Naive thymus-derived CD8-positive, alpha-beta T cell (primary cell): Measurements from ENCODE around the gene TBC1D22A. TPM values are rescaled to one million over a fixed set of nuclear protein-coding genes. Genes with fewer than 3 reads are reported as not detected.

Experiments used
- ATAC-seq, 2 donors: fragments of 150-1000 bp; cut with Tn5 transposase in 1 of 2; sonication (Bioruptor Pico), chemical (Tn5 transposase) in 1 of 2; 1 replicate in 1 of 2; 2 replicates in 1 of 2; pipeline ENCODE4 v1.10.0; 2021; ENCODE audit warnings: mild to moderate bottlenecking in 2 of 2, moderate library complexity in 2 of 2
- POLR2A ChIA-PET: fragments of 350-600 bp; sonication (Branson Sonifier 250); formaldehyde crosslinking; loops from one replicate; lab custom pipeline; 2021; ENCODE audit warnings: antibody characterized with exemption; lab: Charles Lee
- DNase-seq, 10 donors: peaks; one replicate each; pipeline versions ENCODE4 v3.0.0 to v3.0.0-alpha.2; 2020 to 2022
- H3K27ac Mint-ChIP-seq, 10 donors: one replicate each; pipeline ENCODE4 v1.8.0; 2020 to 2022; ENCODE audit warnings: mild to moderate bottlenecking in 10 of 10, mixed read lengths in 10 of 10, moderate library complexity in 4 of 10, inconsistent platforms in 1 of 10
- H3K27me3 Mint-ChIP-seq, 5 donors: one replicate each; pipeline ENCODE4 v1.8.0; 2021 to 2022; ENCODE audit warnings: mixed read lengths in 5 of 5
- H3K36me3 Mint-ChIP-seq, 3 donors: one replicate each; pipeline ENCODE4 v1.8.0; 2020 to 2022; ENCODE audit warnings: mixed read lengths in 3 of 3, mild to moderate bottlenecking in 2 of 3, inconsistent platforms in 1 of 3
- H3K4me1 Mint-ChIP-seq, 4 donors: one replicate each; pipeline ENCODE4 v1.8.0; 2021 to 2022; ENCODE audit warnings: mixed read lengths in 4 of 4
- H3K4me3 Mint-ChIP-seq, 10 donors: one replicate each; pipeline ENCODE4 v1.8.0; 2020 to 2022; ENCODE audit warnings: mild to moderate bottlenecking in 10 of 10, mixed read lengths in 10 of 10, moderate library complexity in 6 of 10, inconsistent platforms in 1 of 10
- H3K9me3 Mint-ChIP-seq, 9 donors: one replicate each; pipeline ENCODE4 v1.8.0; 2020 to 2022; ENCODE audit warnings: mixed read lengths in 9 of 9, mild to moderate bottlenecking in 3 of 9, inconsistent platforms in 1 of 9, moderate library complexity in 1 of 9
- polyA plus RNA-seq, 3 donors: library from polyadenylated mRNA; unstranded; fragments of 300-500 nt; fragmentation: Illumina TruSeq; gene quantifications; one replicate each; pipeline ENCODE4 v1.2.3, GENCODE V29; 2021
- total RNA-seq, 8 experiments: library from RNA in 2 of 8; stranded (reverse) in 2 of 8; gene quantifications; one replicate each; pipeline ENCODE4 v1.2.3 and lab custom pipeline; 2021 to 2026

The TBC1D22A gene
- total RNA-seq (10 to 100 TPM; 51.2 to 57.2 TPM), polyA plus RNA-seq (10 to 100 TPM; 23.0 to 24.6 (median 23.3) TPM), total RNA-seq (lab: John Stamatoyannopoulos, UW) (37.8 to 94.5 (median 56.4) reads per million in 6 experiments)

GRCh38 chr22:46762238-46763050 lies at the start of gene TBC1D22A:
TSS of gene TBC1D22A (plus strand) at chr22:46762650. CDS start at chr22:46762787, 137 bp downstream.
- POLR2A ChIA-PET = interaction anchor here (0.6 to 8.8 kb wide), 26 partner anchors 8 to 726 kb away, joined by 3 to 151 read pairs (median 6); partner anchors contain the start of gene CERK
- H3K27me3 Mint-ChIP-seq = no peaks in the 10 kb centered on the region
- H3K9me3 Mint-ChIP-seq = no peaks in the 10 kb centered on the region
- H3K27ac Mint-ChIP-seq = peak within 1 kb of the TSS; percentile 98 to 100 (median 100)
- DNase-seq = peak; percentile 90 to 96 (median 94)
- H3K4me1 Mint-ChIP-seq = peaks cover 39 to 71% (median 66%) of the 10 kb centered on the region in 4 donors
- H3K4me3 Mint-ChIP-seq = peak within 1 kb of the TSS; percentile 95 to 100 (median 98)
- peaks cover 0 to 22% (median 0%) of the 10 kb centered on the region in 3 donors for H3K36me3 Mint-ChIP-seq
- peak; percentile 87 to 94 for ATAC-seq

GRCh38 chr22:46714550-46714949 lies 47.9 kb upstream of the TBC1D22A start:
- no peak for DNase-seq
- no peak overlapping the region for H3K4me3 Mint-ChIP-seq
- H3K9me3 Mint-ChIP-seq = no peaks in the 10 kb centered on the region
- POLR2A ChIA-PET = no interaction called here
- ATAC-seq = no peak
- H3K27ac Mint-ChIP-seq = peak overlapping the region in 3 of 10 donors; percentile 3 to 37 (median 6)
- H3K36me3 Mint-ChIP-seq = peaks cover 5 to 90% (median 22%) of the 10 kb centered on the region in 3 donors
- H3K27me3 Mint-ChIP-seq = no peaks in the 10 kb centered on the region
- peaks cover 7 to 10% (median 8%) of the 10 kb centered on the region in 4 donors for H3K4me1 Mint-ChIP-seq

- Mint-ChIP-seq H3K36me3 (peaks cover 5 to 81% (median 13%) of the 10 kb centered on the region in 3 donors), H3K27ac (peak overlapping the region in 2 of 10 donors; percentile 31 to 43)
These were observed 42.5 kb upstream of the TBC1D22A start for GRCh38 chr22:46719921-46720320.

GRCh38 chr22:46721501-46722085 lies 40.9 kb upstream of the TBC1D22A start:
- peaks cover 10 to 41% (median 17%) of the 10 kb centered on the region in 4 donors for H3K4me1 Mint-ChIP-seq
- no peaks in the 10 kb centered on the region for H3K27me3 Mint-ChIP-seq
- ATAC-seq (no peak), DNase-seq (no peak)
- no peaks in the 10 kb centered on the region for H3K9me3 Mint-ChIP-seq
- peaks cover 5 to 78% (median 12%) of the 10 kb centered on the region in 3 donors for H3K36me3 Mint-ChIP-seq
- no peak overlapping the region for H3K4me3 Mint-ChIP-seq
- peak overlapping the region in 6 of 10 donors; percentile 22 to 51 (median 36) for H3K27ac Mint-ChIP-seq
- POLR2A ChIA-PET = interaction anchor here (0.6 to 2.1 kb wide), 3 partner anchors 15 to 828 kb away, joined by 3 to 7 read pairs (median 3); no protein-coding TSS in a partner anchor

More at GRCh38 chr22:46719921-46720320, 42.5 kb upstream of the TBC1D22A start:
- no peak for ATAC-seq
- peaks cover 11 to 32% (median 14%) of the 10 kb centered on the region in 4 donors for H3K4me1 Mint-ChIP-seq
- H3K27me3 Mint-ChIP-seq = no peaks in the 10 kb centered on the region
- H3K4me3 Mint-ChIP-seq = no peak overlapping the region
- H3K9me3 Mint-ChIP-seq = no peaks in the 10 kb centered on the region
- DNase-seq = peak in 1 of 10 donors; percentile 38
- POLR2A ChIA-PET = no interaction called here

- H3K9me3 Mint-ChIP-seq = no peaks in the 10 kb centered on the region
- peaks cover 14 to 60% (median 27%) of the 10 kb centered on the region in 4 donors for H3K4me1 Mint-ChIP-seq
- H3K27ac Mint-ChIP-seq = peak overlapping the region in 5 of 10 donors; percentile 4 to 91 (median 66)
- peaks cover 5 to 70% (median 8%) of the 10 kb centered on the region in 3 donors for H3K36me3 Mint-ChIP-seq
- POLR2A ChIA-PET = interaction anchor here (0.6 to 2.1 kb wide), 2 partner anchors 38 to 135 kb away, joined by 4 to 5 read pairs; partner anchors contain the start of gene TBC1D22A
- no peaks in the 10 kb centered on the region for H3K27me3 Mint-ChIP-seq
- no peak overlapping the region for H3K4me3 Mint-ChIP-seq
- ATAC-seq (no peak), DNase-seq (no peak)
These were observed 38.6 kb upstream of the TBC1D22A start for GRCh38 chr22:46723882-46724281.

- POLR2A ChIA-PET = no interaction called here
- H3K27me3 Mint-ChIP-seq = no peaks in the 10 kb centered on the region
- H3K9me3 Mint-ChIP-seq = no peaks in the 10 kb centered on the region
- peak overlapping the region in 3 of 10 donors; percentile 40 to 79 (median 53) for H3K27ac Mint-ChIP-seq
- no peak overlapping the region for H3K4me3 Mint-ChIP-seq
- DNase-seq = no peak
- H3K36me3 Mint-ChIP-seq = peaks cover 3 to 61% (median 5%) of the 10 kb centered on the region in 3 donors
- ATAC-seq = no peak
- H3K4me1 Mint-ChIP-seq = peaks cover 14 to 69% (median 29%) of the 10 kb centered on the region in 4 donors
These were observed 37.4 kb upstream of the TBC1D22A start for GRCh38 chr22:46725096-46725495.

GRCh38 chr22:46726066-46726985 lies 36.1 kb upstream of the TBC1D22A start:
- no peaks in the 10 kb centered on the region for H3K9me3 Mint-ChIP-seq
- POLR2A ChIA-PET = interaction anchor here (0.8 to 2.4 kb wide), 2 partner anchors 36 kb away, joined by 4 to 11 read pairs; partner anchors contain the start of gene TBC1D22A
- H3K4me1 Mint-ChIP-seq = peaks cover 21 to 78% (median 41%) of the 10 kb centered on the region in 4 donors
- no peak overlapping the region for H3K4me3 Mint-ChIP-seq
- peaks cover 3 to 61% (median 5%) of the 10 kb centered on the region in 3 donors for H3K36me3 Mint-ChIP-seq
- no peak for ATAC-seq
- H3K27ac Mint-ChIP-seq = peak overlapping the region in 2 of 10 donors; percentile 25 to 53
- DNase-seq = no peak
- no peaks in the 10 kb centered on the region for H3K27me3 Mint-ChIP-seq

GRCh38 chr22:46726986-46727317 lies 35.5 kb upstream of the TBC1D22A start:
- Mint-ChIP-seq H3K4me3 (peak overlapping the region in 1 of 10 donors; percentile 6), H3K27ac (peak overlapping the region in 2 of 10 donors; percentile 14 to 66), H3K36me3 (peaks cover 4 to 66% (median 5%) of the 10 kb centered on the region in 3 donors), H3K4me1 (peaks cover 25 to 78% (median 47%) of the 10 kb centered on the region in 4 donors), H3K27me3 (no peaks in the 10 kb centered on the region), H3K9me3 (no peaks in the 10 kb centered on the region)
- POLR2A ChIA-PET = interaction anchor here (2.4 kb wide), 1 partner anchor 36 kb away, joined by 11 read pairs; the partner anchor contains the start of gene TBC1D22A
- ATAC-seq (no peak), DNase-seq (no peak)

- no peaks in the 10 kb centered on the region for H3K9me3 Mint-ChIP-seq
- H3K4me3 Mint-ChIP-seq = no peak overlapping the region
- H3K27me3 Mint-ChIP-seq = no peaks in the 10 kb centered on the region
- no peak for ATAC-seq
- POLR2A ChIA-PET = interaction anchor here (2.4 kb wide), 1 partner anchor 35 kb away, joined by 11 read pairs; the partner anchor contains the start of gene TBC1D22A
- peaks cover 4 to 65% (median 5%) of the 10 kb centered on the region in 3 donors for H3K36me3 Mint-ChIP-seq
- peak overlapping the region in 2 of 10 donors; percentile 66 to 72 for H3K27ac Mint-ChIP-seq
- peaks cover 23 to 78% (median 51%) of the 10 kb centered on the region in 4 donors for H3K4me1 Mint-ChIP-seq
- DNase-seq = no peak
These were observed 34.6 kb upstream of the TBC1D22A start for GRCh38 chr22:46727813-46728364.

GRCh38 chr22:46728470-46728869 lies 34.0 kb upstream of the TBC1D22A start:
- ATAC-seq = no peak

More at GRCh38 chr22:46728470-46728869, 34.0 kb upstream of the TBC1D22A start:
- POLR2A ChIA-PET = interaction anchor here (2.4 kb wide), 1 partner anchor 34 kb away, joined by 11 read pairs; the partner anchor contains the start of gene TBC1D22A
- peaks cover 4 to 60% (median 5%) of the 10 kb centered on the region in 3 donors for H3K36me3 Mint-ChIP-seq
- H3K27ac Mint-ChIP-seq = peak overlapping the region in 4 of 10 donors; percentile 20 to 77 (median 56)
- H3K4me1 Mint-ChIP-seq = peaks cover 23 to 75% (median 50%) of the 10 kb centered on the region in 4 donors
- no peaks in the 10 kb centered on the region for H3K27me3 Mint-ChIP-seq
- H3K9me3 Mint-ChIP-seq = no peaks in the 10 kb centered on the region
- no peak overlapping the region for H3K4me3 Mint-ChIP-seq
- no peak for DNase-seq
